Pulmonary artery endothelial cell (primary cell): ENCODE data around the gene MAP3K9. TPM values are rescaled to one million over a fixed set of nuclear protein-coding genes. Genes with fewer than 3 reads are reported as not detected.
"Not testable (repeated sequence)": the region's sequence is repeated elsewhere in the genome, so short reads cannot be mapped to it uniquely, and the experiment has no call there.

Source experiments
- DNase-seq: peaks from one replicate; pipeline ENCODE4 v3.0.0-alpha.2; 2011; ENCODE audit warnings: low read depth, low spot score
- total RNA-seq: library from RNA; depleted of rRNA; stranded (reverse); fragments of >200 nt; gene quantifications from 2 replicates; pipeline ENCODE4 v1.2.3, GENCODE V29; 2014

MAP3K9 gene
- total RNA-seq, 1 donor from 2014 or later: under 0.01 TPM

DNA sequence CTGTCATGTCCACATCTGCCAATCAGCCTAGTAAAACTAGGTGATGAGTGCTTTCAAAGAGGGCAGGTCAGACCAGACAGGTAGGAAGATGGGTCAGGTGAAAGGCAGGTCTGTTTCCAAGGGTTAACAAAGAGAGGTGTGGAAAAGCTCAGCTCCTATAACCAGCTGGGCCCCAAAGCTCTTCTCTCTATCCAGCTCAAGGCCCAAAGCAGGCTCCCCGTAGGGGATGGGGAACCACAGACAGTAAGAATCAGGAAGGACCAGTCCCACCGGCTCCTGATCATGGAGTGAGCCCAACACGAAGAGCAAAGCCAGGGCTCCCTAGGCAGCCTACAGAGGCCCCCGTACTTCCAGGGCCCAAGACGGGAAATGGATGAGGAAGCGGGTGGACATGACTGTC is 84.4 kb downstream of the MAP3K9 start:
- no peak for DNase-seq

DNA sequence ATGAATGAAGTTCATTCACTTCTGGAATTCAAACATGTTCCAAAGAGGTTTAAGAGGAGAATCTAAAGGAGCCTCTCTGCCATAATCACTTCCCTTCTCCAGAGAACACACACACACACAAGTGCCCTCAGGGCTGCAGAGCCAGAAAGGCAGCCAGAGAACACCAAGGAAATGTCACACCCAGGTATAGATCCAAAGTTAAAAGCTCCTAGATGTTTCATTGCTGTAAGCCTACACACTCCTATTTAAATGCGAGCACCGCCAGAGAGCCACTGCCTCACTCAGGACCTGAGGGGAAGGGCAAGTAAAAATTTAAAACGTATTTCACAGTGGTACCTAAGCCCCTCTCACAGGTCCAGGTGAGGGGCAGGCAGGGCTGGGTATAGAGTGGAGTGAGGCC is 85.2 kb downstream of the MAP3K9 start:
- no peak for DNase-seq

DNA sequence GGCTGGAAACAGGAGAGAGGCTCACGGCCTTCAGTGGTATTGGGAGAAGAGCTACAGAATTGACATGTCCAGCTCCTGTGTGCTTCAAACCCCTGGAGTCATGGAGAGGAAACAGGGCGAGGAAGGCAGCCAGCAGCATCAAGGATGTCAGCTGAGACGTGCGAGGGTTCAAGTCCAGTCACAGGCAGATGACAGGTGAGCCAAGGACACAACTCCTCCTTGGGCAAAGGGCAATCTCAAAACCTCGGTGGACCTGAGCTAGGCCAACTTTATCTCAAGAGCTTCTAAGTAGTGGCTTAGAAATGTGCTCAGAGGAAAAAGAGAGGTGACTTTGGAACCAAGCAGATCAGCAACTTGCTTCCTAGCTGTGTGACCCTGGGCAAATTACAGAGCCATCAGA is 86.0 kb downstream of the MAP3K9 start:
- DNase-seq: no peak

DNA sequence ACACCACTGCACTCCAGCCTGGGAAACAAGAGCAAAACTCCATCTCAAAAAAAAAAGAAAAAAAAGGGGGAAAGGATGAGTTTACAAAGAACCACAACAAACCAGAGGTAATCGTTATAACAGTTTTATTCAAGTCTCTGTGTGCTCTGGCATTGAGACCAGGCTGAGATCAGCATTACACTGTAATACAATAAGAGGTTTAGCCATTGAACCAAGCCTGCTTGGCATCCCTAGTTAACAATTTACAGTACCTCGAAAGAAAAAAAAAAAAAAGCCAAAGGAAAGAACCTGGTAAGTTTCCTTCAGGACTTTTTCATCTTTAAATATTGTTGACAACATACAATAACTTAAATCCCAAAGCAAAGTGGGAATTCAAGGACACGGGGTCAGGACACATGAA is 86.9 kb downstream of the MAP3K9 start:
- no peak for DNase-seq

DNA sequence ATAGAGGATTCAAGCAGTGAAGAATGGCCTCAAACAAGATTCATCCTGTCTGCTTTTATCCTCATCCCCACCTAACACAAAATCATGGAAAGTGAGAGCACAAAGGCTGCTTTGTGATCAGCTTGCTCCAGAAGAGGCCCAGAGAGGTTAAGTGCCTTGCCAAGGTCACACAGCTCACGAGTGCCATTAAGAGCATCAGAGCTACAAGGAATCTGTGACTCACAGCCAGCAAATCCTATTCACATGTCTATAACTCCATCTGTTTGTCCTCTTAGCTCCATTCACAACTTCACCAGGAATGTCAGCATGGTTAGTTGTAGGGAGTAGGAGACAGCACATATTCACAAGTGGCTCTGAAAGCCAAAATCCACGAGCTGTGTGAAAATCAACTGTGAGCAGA is 87.8 kb downstream of the MAP3K9 start:
- DNase-seq: no peak

DNA sequence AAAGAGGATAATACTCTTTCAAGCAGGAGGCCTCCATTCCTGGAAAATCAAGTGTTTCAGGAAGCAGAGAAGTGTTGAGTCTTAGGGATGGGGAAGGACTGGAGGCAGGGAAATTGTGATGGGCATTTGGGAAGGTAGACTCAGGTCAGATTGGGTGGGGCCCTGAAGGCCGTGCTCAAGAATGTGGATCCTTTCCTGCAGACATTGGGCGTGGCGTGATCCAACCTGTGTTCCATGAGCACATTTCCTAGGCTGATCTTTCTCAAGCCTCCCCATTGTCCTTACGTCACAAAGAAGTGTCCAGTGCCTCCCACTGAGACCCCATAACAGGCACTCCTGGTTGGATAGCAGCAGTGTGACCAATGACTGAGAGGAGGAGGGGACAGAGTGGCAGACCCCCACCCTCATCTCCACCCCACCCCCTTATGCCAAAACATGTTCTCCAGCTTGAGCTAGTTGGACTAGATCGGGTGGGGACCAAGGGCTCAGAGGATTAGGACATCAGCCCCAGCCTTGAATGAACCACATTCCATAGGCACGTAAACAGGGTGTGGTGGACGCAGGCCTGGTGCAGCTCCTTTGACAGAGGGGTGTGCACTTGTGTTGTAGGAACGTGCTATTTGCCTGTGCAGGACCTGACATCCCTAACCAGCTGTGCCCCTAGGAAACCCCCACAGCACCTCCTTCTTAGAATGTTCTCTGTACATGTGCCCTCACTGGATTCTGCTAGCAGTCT is 90.8 kb downstream of the MAP3K9 start:
- DNase-seq: no peak

DNA sequence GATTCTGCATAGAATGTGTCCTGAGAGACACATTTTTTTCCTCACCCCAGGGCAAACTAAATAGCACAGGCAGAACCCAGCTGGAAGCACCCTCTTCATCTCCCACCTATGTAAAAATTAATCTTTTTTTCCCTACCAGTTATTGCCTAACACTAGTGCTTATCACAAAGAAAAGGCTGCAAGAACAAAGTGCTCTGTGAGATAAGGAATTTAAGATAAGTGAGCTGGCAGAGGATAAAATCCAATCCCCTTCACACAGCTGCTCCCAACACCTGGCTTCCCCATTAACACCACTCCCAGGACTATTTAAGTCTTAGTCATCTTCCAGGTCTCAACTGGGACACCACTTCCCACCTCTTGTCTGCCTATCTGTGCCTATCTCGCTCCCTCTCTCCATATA is 92.4 kb downstream of the MAP3K9 start:
- no peak for DNase-seq

DNA sequence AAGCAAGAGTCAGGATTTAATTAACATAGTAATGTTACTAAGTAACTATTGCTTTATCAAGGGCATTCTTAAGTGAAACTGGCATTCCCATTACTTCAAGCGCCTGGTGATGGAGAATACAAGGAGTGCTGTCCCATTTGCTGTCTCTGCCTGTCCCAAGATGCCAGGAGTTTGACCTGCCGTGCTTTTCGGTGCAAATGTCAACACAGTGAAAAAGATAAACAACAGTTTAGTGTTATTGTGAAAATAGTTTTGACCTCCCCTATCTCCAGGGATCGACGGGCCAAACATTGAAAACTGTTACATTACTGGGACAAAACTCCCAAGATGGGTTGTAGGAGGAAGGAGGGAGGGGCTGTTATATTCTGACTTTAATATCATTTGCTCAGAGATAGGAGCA is 92.8 kb downstream of the MAP3K9 start:
- no peak for DNase-seq

DNA sequence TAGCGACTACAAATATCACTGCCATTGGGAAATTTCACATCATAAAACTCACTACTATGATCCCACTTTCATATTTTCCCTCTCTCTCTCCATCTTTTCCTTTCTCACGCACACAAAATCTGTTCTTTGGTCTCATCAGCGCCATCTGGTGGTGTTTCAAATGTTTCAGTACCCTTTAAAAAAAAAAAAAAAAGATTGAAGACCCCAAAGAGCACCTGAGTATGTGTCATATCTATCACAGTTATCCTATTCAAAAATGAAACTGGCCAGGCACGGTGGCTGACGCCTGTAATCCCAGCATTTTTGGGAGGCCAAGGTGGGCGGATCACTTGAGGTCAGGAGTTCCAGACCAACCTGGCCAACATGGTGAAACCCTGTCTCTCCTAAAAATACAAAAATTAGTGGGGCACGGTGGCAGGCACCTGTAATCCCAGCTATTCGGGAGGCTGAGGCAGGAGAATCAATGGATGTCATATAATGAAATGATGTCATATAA is 95.2 kb downstream of the MAP3K9 start:
- DNase-seq: peak; percentile 15

DNA sequence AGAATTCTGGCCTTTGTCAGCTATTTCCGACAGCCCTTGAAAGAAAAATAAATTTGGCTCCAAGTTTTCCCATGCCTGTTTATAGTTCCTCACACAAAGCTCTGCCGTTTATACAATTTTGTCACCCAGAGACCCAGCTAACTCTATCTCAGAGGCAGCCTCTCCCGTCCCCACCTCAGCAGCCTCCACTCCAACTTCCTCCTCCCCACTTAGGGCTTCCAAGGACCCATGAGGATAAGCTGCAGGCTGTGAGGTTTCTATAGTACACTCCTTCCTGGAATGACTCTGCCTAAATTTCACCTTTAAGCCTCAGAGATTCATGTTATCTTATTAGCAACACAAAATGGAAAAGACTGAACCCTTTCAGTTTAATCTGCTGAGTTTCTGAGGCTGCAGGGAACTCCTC is 95.8 kb downstream of the MAP3K9 start:
- no peak for DNase-seq

DNA sequence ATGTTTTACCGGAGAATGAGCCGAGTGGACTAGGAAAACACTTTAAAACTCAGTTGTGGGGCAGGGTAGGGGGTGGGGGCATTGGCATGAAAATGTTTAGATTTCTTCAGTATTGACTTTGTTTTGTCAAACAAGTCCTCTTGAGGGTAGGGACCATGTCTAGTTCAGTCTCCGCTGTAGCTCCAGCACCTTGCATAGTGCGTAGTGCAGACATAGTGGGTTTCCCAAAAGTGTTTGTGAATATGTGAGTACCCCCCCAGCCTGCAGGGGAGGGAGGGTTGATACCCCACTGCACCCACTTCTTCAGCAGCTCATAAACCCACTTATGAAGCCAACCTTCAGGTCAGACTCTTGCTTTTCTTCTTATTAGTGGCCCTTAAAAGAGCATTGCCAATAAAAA is 96.2 kb downstream of the MAP3K9 start:
- DNase-seq: no peak

DNA sequence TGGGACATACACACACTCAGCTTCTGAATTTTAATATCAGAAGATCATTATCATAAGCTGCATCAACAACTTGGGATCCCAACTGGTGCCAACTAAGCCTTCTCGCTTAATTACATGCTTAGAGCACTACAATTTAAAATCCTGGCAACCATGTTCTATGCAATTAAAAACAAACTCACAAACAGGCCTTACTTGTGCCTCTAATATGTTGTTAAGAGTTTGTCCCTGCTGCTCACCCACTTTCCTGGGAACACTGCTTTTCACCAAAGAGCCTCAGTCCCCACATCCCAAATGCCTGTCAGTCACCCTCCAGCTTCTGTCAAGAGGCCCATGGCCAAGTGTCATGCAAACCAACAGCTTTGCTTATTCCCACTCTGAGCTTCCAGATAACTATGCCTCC is 97.9 kb downstream of the MAP3K9 start:
- DNase-seq: no peak

DNA sequence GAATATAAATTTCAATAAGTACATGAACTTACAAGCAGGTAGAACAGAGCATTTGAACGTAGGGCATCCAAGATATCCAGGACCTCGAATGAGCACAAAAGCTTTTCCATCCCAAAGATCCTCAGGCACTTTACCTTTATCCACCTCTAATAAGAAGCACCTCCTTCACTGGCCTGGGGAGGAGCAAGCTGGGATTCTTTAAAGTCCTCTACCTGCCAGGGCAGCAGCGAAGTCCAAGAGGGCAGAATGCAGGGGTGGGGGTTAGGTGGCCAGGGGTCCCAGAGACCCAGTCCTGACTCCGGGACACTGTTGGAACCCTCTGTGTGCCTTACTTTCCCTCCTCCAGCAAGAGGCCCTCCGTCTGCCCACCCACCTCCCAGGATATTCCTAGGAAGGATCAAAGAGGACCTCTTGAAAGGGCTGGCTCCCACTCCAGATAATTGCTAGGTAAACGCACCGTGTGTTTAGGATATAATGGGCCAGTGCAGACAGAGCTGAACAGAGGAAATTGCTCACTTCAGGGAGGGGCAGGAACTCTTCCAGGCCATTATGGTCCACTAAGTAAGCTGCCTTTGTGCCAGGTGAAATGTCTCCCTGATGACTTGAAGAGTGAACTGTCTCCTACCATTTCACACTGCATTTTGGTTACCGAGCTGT is 99.5 kb downstream of the MAP3K9 start:
- no peak for DNase-seq

DNA sequence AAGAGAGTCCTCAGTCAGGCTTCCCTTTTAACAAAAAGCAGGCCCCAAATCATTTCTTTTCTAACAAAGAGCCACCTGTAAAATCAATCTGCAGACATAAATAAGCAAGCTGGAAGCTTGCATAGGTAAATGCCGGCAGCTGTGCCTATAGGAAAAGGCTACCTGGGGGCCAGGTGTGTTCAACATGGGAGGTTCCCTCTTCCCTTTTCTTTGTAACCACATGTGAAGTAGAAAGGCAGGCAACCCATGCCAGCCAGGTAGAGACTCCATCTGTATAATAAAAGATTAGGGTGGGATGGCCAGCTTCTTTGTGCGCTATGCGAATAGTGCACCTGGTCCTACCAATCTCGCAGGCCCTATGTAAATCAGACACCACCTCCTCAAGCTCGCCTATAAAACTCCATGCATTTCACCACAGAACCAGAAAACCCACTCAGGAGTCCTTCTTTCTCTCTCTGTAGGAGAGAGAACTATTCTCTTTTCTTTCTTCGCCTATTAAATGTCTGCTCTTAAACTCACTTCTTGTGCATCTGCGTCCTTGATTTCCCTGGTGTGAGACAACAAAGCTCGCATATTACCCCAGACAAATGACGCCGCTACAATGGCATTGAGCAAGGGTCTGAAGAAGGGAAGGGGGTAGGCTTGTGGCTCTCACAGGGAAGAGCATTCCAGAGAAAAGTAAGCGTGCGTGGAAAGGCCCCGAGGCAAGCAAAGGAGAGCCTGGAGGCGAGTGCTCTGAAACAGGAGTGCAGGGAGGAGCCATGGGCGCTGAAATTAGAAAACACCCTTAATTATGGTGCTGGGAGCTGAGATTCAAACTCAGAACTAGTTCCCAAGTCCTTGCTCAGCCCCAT is 100.4 kb downstream of the MAP3K9 start:
- no peak for DNase-seq

DNA sequence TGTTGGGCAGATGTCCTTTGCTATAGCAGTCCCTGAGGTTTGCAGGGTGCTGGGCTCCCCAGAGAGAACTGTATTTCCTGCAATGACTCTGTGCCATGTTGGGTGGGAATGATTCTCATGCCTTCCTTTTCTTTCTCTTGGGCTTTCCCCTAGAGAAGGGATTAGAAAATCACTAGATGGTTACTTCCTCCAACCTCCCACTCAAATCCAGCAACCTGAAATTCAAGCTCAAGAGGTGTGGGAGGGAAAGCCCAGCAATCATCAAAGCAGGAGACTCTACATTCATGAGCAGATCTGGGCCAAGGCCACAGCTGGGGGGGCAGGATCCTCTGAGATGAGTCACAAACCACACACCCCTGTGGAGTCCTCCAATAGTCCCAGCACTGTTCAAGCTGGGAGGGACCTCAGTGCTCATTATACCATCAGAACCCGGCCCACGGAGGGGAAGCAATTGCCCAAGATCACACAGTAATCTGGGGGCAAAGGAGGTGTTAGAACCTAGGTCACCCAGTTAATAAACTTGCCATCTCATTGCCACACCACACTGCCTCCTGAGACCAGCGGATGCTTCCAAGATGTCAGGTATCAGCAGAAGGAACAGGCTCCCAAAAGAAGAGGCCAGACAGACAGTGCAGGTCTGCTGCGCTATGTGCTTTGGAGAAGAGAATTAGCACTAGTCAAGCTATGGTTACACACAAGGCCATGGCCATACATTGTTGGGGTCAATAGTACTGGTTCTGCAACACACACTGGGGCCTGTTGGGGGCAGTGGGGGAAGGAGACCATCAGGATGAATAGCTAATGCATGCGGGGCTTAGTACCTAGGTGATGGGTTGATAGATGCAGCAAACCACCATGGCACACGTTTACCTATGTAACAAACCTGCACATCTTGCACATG is 101.9 kb downstream of the MAP3K9 start:
- DNase-seq: no peak

DNA sequence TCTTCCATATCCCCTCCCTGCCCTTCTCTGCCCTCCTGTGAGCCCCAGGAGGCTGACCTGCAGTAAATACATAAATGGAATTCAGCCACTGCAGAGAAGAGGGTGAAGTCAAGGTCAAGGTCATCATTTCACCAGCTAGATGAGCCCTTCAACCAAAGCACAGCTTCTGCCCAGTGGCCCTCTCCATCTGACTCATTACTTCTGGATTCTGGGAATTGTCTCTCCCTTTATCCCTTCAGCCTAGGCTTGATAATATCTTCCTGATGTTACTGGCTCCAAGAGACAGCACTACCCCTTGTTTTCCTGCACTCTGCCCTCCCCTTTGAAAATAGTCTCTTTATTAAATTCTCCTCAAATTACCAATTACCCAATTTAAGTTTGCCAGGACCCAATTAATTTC is 103.1 kb downstream of the MAP3K9 start:
- DNase-seq: no peak

DNA sequence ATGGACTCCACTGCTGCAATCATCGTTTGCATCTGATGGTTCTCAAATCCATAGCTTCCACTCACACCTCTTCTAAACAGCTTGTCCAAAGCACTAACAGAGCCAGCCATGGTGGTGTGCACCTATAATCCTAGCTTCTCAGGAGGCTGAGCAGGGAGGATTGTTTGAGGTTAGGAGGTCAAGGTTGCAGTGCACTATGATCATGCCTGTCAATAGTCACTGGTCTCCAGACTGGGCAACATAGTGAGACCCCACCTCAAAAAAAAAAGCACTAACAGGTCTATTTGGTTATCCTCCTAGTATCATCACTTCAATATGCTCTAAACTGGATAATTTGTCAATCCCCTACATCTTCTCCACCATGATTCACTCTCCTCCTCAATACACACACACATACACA is 104.4 kb downstream of the MAP3K9 start:
- no peak for DNase-seq

DNA sequence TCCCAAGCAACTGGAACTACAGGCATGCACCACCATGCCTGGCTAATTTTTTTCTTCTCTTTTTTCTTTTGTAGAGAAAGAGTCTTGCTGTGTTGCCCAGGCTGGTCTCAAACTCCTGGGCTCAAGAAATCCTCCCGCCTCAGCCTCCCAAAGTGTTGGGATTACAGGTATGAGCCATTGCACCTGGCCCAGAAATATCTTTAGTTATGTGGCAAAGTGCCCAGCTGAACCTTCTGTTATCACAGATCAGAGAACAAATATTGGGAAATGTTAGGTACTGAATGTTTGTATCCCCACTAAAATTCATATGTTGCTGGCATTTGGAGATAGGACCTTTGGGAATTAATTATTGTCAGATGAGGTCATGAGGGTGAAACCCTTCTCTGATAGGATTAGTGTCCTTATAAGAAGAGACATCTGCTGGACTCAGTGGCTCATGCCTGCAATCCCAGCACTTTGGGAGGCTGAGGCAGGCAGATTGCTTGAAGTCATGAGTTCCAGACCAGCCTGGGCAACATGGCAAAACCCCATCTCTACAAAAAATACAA is 105.6 kb downstream of the MAP3K9 start:
- DNase-seq: not testable (repeated sequence)

DNA sequence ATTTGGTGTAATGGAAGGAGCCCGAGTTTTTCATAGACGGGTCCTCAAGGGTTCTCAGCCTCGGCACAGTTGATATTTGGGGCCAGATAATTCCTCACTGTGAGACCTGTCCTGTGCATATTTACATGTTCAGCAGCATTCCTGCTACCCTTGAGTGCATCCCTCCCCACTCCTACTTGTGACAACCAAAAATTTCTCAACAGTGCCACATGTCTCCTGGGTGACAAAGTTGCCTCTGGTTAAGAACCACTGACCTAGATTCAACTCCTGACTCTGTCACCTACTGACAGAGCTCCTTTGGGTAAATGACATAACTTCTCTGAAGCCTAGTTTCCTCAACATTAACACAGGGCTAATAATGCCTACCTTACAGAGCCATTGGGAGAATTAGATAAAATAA is 107.2 kb downstream of the MAP3K9 start:
- DNase-seq: no peak

DNA sequence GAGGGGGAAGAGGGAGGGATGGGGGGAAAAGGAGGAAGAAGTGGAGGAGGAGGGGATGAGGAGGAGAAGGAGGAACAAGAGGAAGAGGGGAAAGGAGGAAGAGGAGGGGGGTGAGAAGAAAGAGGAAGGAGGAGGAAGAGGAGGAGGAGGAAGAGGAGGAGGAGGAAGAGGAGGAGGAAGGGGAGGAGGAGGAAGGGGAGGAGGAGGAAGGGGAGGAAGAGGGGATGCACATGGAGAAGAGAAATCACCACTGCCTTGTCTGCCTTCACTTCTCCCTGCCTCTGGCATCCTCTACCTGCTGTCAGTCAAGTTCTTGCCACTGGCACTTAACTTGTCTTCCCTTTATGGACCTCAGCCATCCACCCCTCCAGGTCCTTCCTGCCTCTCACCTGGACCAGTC is 107.7 kb downstream of the MAP3K9 start:
- DNase-seq: no peak
